Stomach (tissue), 4 donors: Measurements from ENCODE around the gene COL27A1.

Experiments used
- CTCF ChIP-seq, 7 experiments: fragments of 450-650 bp in 4 of 7; fragments of 200-600 bp in 3 of 7; sonication (generic) in 3 of 7; IDR thresholded peaks; one replicate each; pipeline ENCODE4 v1.5.1; 2016 to 2019; ENCODE audit warnings: antibody characterized with exemption in 7 of 7, control low read depth in 2 of 7, mild to moderate bottlenecking in 1 of 7
- POLR2AphosphoS5 ChIP-seq, 3 donors: sonication (generic); formaldehyde crosslinking; IDR thresholded peaks; one replicate each; pipeline ENCODE4 v1.6.1; 2016; ENCODE audit warnings: antibody characterized with exemption in 3 of 3

DNA sequence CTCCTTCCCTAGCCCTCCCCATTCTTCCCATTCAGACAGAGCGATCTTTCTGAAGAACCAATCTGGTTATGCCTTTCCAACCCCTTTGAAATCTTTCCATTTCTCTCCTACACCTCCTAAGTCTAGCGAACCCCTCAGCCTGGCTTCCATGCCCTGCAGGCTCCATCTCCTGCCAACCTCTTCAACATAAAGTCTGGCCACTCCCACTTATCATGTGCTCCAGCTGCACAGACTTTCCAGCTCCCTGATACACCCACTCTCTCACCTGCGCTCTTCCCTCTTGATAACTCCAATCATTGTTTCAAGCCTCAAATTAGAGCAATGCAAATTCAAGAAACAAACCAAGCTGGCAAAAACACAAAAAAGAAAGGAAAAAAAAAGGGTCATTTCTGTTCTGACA, 163.8 kb downstream of the COL27A1 start:
- no peak for TF ChIP-seq CTCF (IDR thresholded peaks at IDR 0.05)
- TF ChIP-seq POLR2AphosphoS5 (IDR thresholded peaks at IDR 0.05): no peak
